Measurements from ENCODE around the gene NRG4. TPM values are rescaled to one million over a fixed set of nuclear protein-coding genes. Genes with fewer than 3 reads are reported as not detected.

The NRG4 gene
- polyA plus RNA-seq, 2 donors, result 0.79 to 2.1 TPM

Other genes with a start within 250 kb of the NRG4 start
- gene UBE2Q2, start 169.0 kb downstream of the NRG4 start, polyA plus RNA-seq, result 10 to 100 TPM; 10.9 to 12.2 TPM
- gene FBXO22, start 108.5 kb downstream of the NRG4 start, polyA plus RNA-seq, result 10 to 100 TPM in 1 of 2 donors, 1 to 10 TPM in 1; 6.0 to 12.9 TPM
- under 1 TPM; 0.06 to 0.14 TPM for gene TMEM266, start 47.6 kb upstream of the NRG4 start, polyA plus RNA-seq

Data from esophagus (tissue), 2 donors.